ENCODE measurements around the gene RDH5. TPM values are rescaled to one million over a fixed set of nuclear protein-coding genes. Genes with fewer than 3 reads are reported as not detected.

RDH5 gene
- 8.1 and 12.6 TPM in 2 replicates for total RNA-seq (2021)
- percentile 68 among the genes with signal in this experiment for Bru-seq, nascent RNA
- percentile 66 among the genes with signal in this experiment for BruChase-seq, experiment 1, labeled RNA remaining after a 2-hour chase
- percentile 62 among the genes with signal in this experiment for BruChase-seq, experiment 2, labeled RNA remaining after a 6-hour chase
- long read RNA-seq, partial matches to known transcripts, result 0 of 1 reads
- long read RNA-seq, other reads (novel, unspliced or antisense), result 1 of 1 reads

- Histone ChIP-seq H4K20me1 (ENCODE audit: insufficient read depth) (peaks cover 10% of the 10 kb centered on the region; the same call in 1 of the 2 replicates), H3K27ac (no peak within 1 kb of the TSS), H3K9me3 (ENCODE audit: insufficient read depth, low read depth) (no peaks in the 10 kb centered on the region), H3K4me3 (no peak within 1 kb of the TSS), H2AFZ (no peak within 1 kb of the TSS), H3K4me2 (peak within 1 kb of the TSS; percentile 34; the same call in 1 of the 2 replicates), H3K4me1 (replicated peaks; ENCODE audit: insufficient read depth) (peaks cover 53% of the 10 kb centered on the region), H3K36me3 (ENCODE audit: low read depth) (peaks cover 7% of the 10 kb centered on the region; the same call in 1 of the 2 replicates), H3K79me2 (ENCODE audit: low read depth) (peaks cover 5% of the 10 kb centered on the region; the same call in 1 of the 2 replicates), H3K9me2 (ENCODE audit: insufficient read depth) (no peaks in the 10 kb centered on the region), H3F3A (ENCODE audit: insufficient read depth, low read depth) (peaks cover 49% of the 10 kb centered on the region), H3K27me3 (ENCODE audit: insufficient read depth, low read depth) (no peaks in the 10 kb centered on the region)
- BruUV-seq (replicated peaks), result no TSS peak
- intact Hi-C loops (cut with micrococcal nuclease; ENCODE audit: unreplicated experiment), result loop anchor here (10.0 kb wide), 1 partner anchor 725 kb away; no protein-coding TSS in a partner anchor
- no peak for TF ChIP-seq EZH2 (IDR thresholded peaks at IDR 0.05; ENCODE audit: low read depth)
- TF ChIP-seq, protein P1, sequence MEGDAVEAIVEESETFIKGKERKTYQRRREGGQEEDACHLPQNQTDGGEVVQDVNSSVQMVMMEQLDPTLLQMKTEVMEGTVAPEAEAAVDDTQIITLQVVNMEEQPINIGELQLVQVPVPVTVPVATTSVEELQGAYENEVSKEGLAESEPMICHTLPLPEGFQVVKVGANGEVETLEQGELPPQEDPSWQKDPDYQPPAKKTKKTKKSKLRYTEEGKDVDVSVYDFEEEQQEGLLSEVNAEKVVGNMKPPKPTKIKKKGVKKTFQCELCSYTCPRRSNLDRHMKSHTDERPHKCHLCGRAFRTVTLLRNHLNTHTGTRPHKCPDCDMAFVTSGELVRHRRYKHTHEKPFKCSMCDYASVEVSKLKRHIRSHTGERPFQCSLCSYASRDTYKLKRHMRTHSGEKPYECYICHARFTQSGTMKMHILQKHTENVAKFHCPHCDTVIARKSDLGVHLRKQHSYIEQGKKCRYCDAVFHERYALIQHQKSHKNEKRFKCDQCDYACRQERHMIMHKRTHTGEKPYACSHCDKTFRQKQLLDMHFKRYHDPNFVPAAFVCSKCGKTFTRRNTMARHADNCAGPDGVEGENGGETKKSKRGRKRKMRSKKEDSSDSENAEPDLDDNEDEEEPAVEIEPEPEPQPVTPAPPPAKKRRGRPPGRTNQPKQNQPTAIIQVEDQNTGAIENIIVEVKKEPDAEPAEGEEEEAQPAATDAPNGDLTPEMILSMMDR (conservative IDR thresholded peaks at IDR 0.05), result no peak
- ChIA-PET POLR2A (ENCODE audit: unreplicated experiment) (no interaction called here), CTCF (interaction anchor here (0.7 to 2.1 kb wide), 4 partner anchors 18 to 727 kb away, joined by 4 to 13 read pairs (median 6); no protein-coding TSS in a partner anchor)
- no peak for DNase-seq
Measured at GRCh38 chr12:55720071-55720564, at the start of gene RDH5. RDH5 (plus strand) TSS chr12:55720393; CDS start chr12:55721185, 792 bp downstream.

DNA sequence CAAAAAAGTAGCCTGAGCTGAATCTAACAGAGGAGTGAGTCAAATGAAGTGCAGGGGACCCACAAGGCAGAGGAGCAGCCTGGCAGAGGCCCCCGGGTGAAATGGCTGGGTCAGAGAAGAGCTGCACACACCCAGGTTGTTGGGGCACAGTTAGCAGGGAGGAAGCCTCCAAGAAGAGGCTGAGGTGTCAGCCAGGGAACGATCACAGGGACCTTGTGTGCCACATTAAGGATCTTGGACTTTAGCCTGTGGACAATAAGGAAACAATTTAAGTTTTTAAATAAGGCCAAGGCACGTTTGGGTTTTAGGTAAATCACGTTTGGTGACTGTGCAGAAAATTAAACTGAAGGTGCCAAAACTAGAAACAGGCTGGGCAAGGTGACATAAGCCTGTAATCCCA lies 48.4 kb upstream of the RDH5 start:
- DNase-seq, result no peak
- no peaks in the 10 kb centered on the region for H3K79me2 ChIP-seq (ENCODE audit: low read depth)
- intact Hi-C loops (cut with micrococcal nuclease; ENCODE audit: unreplicated experiment), result no loop called here
- no TSS peak for BruUV-seq (replicated peaks)
- H3K27me3 ChIP-seq (ENCODE audit: insufficient read depth, low read depth), result no peaks in the 10 kb centered on the region; the same call in 1 of the 2 replicates
- no peaks in the 10 kb centered on the region for H3K9me3 ChIP-seq (ENCODE audit: insufficient read depth, low read depth)
- no peak overlapping the region for H2AFZ ChIP-seq
- H3K27ac ChIP-seq, result no peak overlapping the region
- no peaks in the 10 kb centered on the region for H3F3A ChIP-seq (ENCODE audit: insufficient read depth, low read depth)
- H3K4me3 ChIP-seq, result no peak overlapping the region
- H3K4me2 ChIP-seq, result no peak overlapping the region
- TF ChIP-seq, protein P1 (conservative IDR thresholded peaks at IDR 0.05), result no peak
- no peak for TF ChIP-seq EZH2 (IDR thresholded peaks at IDR 0.05; ENCODE audit: low read depth)
- H4K20me1 ChIP-seq (ENCODE audit: insufficient read depth), result no peaks in the 10 kb centered on the region
- no peaks in the 10 kb centered on the region for H3K4me1 ChIP-seq (replicated peaks; ENCODE audit: insufficient read depth)
- CTCF ChIA-PET, result no interaction called here
- no peaks in the 10 kb centered on the region for H3K9me2 ChIP-seq (ENCODE audit: insufficient read depth)
- POLR2A ChIA-PET (ENCODE audit: unreplicated experiment), result no interaction called here
- H3K36me3 ChIP-seq (ENCODE audit: low read depth), result no peaks in the 10 kb centered on the region

DNA sequence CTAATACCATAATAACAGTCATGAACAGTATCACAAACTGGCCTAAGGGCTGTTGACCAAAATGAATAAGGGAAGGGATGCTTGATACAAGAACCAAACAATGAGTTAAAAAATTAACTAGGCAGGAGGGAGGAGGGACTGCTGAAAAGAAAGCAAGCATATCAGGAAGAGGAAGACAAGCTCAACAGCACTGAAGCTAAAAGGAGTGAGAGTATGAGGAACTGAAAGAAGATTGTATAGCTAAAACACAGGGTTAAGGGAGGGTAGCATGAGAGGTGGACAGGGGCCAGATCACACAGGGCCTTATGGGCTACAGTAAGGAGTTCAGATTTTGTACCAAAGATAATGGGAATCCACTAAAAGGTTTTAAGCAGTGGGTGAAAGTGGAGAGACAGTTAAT lies 46.6 kb upstream of the RDH5 start:
- H4K20me1 ChIP-seq (ENCODE audit: insufficient read depth), result no peaks in the 10 kb centered on the region
- no TSS peak for BruUV-seq (replicated peaks)
- POLR2A ChIA-PET (ENCODE audit: unreplicated experiment), result no interaction called here

More for the DNA sequence above, 46.6 kb upstream of the RDH5 start:
- no peak overlapping the region for H3K27ac ChIP-seq
- CTCF ChIA-PET, result interaction anchor here (0.6 kb wide), 1 partner anchor 215 kb away, joined by 3 read pairs; no protein-coding TSS in a partner anchor
- no peaks in the 10 kb centered on the region for H3K36me3 ChIP-seq (ENCODE audit: low read depth)
- no peaks in the 10 kb centered on the region for H3K79me2 ChIP-seq (ENCODE audit: low read depth)
- no peak for TF ChIP-seq EZH2 (IDR thresholded peaks at IDR 0.05; ENCODE audit: low read depth)
- TF ChIP-seq, protein P1 (conservative IDR thresholded peaks at IDR 0.05), result no peak
- no peaks in the 10 kb centered on the region for H3F3A ChIP-seq (ENCODE audit: insufficient read depth, low read depth)
- no peak overlapping the region for H2AFZ ChIP-seq
- H3K4me2 ChIP-seq, result no peak overlapping the region
- H3K4me1 ChIP-seq (replicated peaks; ENCODE audit: insufficient read depth), result no peaks in the 10 kb centered on the region
- intact Hi-C loops (cut with micrococcal nuclease; ENCODE audit: unreplicated experiment), result no loop called here
- no peak overlapping the region for H3K4me3 ChIP-seq
- no peaks in the 10 kb centered on the region for H3K9me3 ChIP-seq (ENCODE audit: insufficient read depth, low read depth)
- peaks cover 3% of the 10 kb centered on the region; the same call in 1 of the 2 replicates for H3K27me3 ChIP-seq (ENCODE audit: insufficient read depth, low read depth)
- DNase-seq, result no peak
- H3K9me2 ChIP-seq (ENCODE audit: insufficient read depth), result no peaks in the 10 kb centered on the region
